GM21723 (cell line): ENCODE data around the gene GNPDA2.
"Not testable (repeated sequence)": the region's sequence is repeated elsewhere in the genome, so short reads cannot be mapped to it uniquely, and the experiment has no call there.

Source experiments
- ATAC-seq: cut with Tn5 transposase; IDR thresholded peaks from one replicate; pipeline ENCODE4 v1.9.1; 2021; ENCODE audit warnings: mild to moderate bottlenecking, moderate library complexity; ENCODE audit not compliant: unreplicated experiment

Gene GNPDA2

DNA sequence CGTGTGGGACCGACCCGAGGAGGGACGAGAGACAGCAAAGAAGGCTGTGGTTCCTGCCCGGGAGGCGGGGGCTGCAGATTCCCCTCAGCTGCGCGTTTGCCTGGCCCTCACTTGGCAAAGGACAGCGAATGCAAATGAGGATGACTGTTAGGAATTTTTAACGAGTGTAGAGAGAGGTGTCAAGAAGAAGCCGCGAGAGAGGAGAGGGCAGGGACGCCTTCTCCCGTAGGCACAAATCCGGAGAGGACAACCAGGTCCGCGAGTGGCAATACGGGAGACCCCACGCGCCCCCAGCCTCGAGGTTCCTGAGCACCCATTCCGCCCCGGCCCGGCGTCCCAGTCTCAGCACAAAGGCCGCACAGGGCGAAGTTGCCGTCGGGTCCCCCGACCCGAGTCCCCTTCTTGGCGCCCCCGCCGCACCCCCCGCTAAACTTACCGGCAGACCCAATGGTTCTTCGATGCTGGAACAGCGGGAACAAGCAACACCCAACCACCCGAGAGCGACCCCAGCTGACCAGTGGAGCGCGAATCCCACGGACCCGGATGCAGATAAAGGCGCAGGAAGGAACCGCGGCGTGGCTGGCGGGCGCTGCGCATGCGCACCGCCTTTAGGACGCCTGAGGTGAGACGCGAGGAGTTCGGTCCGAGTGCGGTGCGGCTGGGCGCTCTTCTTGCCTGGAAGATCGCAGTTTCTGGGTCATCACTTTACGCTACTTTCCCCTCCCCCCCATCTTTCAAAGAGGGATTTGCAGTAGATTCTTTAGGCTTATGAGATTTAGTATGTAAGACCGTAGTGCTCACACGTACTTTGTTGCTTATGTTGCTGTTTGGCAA lies at the start of gene GNPDA2:
Gene GNPDA2 (minus strand): TSS at position 519 of the 834 bp plus-strand sequence. CDS start 4,349 bp downstream, outside the sequence.
- ATAC-seq: peak; percentile 90

DNA sequence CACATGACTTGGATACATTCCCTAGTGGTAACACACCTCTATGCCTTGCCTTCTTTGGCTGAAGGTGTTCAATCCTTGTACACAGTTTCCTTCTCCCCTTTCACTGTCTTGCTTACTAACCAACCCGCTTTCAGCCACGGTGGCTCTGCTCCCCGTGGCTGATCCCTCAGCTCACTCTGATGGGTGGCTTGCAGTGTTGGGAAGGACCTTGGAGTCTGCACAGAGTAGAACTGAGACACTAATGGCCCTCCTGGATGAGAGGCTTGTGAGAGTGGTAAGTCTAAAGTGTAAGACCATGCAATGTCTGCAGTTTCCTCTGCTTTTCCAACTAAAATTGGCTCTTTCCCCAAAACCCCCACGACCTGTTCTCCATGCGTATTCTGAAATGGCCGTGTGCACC lies 46.0 kb upstream of the GNPDA2 start:
- no peak for ATAC-seq

DNA sequence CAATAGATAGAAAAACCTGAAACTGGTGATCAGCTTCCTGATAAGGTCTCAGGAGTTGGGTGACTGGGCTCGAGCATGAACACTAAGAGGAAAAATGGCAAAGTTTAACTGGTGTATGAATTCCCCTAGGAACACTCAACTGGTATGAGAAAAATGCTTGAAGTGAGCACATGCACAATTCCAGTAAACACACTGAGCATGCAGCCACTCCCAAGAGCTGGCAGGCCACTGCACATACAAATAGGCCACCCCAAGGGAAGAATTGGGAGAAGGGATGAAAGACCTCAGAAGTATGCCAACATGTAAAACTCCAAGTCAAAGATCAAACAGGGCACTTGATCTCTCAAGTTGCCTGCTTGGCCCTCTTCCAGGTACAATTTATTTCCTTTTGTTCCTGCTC lies 45.4 kb upstream of the GNPDA2 start:
- ATAC-seq: no peak

DNA sequence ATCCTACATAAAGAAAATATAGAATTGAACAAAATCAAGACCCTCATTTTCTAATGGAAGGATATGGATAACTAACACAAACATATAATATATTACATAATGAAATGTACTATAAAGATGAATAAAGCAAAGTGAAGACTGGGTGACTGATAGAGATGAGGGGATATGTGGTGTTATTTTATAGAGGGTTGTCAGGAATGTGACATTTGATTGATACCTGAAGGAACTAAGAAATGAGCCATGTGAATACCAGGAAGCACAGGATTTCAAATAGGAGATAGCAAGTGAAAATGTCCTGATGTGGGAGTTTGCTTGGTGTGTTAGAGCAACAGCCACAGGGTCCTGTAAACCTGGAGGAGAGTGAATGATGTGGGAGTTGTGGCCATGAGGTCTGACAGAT lies 40.1 kb upstream of the GNPDA2 start:
- ATAC-seq: no peak

DNA sequence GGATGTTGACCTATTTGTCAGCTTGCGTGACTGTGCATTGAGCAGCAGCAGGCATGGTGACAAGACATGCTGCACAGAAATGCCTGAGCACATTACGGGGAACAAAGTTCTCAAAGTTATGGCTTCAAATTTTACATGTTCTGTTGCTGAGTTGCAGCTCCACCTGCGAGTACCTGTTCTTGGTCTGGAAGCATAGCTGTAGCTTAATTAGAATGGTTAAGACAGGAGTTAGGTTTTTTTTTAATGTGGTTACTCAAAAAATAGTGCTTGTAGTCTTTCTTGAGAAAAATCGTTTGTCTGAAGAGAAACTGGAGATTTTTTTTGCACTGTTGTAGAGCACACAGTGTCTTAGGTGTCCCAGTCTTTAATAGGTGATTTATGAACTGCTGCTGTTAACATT lies 38.8 kb upstream of the GNPDA2 start:
- ATAC-seq: no peak

DNA sequence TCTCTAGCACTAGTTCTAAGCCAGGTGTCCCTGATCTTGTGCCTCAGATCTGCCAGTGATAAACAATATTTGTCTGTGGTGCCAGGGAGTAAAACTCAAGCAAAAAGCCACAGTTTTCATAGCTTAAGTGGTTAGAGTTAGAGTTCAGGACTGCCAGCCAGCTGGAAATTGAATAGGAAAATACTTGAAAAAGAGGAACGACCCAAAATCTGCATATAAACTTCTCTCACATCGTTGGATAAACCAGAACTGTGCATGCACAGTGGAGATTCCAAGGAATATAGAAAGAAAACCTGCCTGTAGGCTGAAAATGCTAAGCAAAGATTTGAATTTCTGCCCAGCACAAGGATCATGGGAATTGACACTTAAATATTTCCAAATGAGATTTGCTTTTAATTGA lies 35.0 kb upstream of the GNPDA2 start:
- no peak for ATAC-seq

DNA sequence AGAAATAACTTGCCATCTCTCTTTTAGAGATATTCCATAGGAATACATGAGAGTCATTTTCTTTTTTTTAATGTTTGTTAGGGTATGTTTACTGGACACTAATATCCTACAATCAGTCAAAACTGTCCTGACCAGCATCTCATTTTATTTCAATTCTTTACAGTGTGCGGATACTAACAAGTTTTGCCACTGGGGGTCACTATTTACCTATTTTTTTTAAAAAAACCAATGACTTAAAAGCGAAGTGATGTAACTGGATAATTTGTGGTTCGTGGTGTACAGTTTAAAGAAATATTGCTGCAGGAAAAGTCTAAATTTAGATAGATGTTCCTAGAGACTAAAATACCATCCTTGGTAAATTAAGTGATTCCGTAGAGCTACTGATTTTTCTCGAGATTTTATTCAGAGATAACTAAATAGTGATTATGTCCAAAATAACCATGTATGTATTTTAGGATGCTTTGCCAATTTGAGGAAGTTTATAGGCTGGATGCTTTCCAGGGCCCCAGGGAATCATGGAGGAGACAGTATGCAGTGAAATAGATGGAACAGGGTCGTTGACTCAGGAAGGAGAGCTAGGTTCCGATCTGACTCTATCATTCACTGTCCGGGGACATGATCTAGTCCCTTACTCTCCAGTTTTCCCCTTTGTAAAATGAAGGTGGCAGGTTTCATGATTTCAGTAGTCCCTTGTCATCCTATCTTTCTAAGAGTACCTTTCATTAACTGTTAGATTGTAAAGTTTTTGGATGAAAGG lies 34.0 kb upstream of the GNPDA2 start:
- peak; percentile 86 for ATAC-seq

DNA sequence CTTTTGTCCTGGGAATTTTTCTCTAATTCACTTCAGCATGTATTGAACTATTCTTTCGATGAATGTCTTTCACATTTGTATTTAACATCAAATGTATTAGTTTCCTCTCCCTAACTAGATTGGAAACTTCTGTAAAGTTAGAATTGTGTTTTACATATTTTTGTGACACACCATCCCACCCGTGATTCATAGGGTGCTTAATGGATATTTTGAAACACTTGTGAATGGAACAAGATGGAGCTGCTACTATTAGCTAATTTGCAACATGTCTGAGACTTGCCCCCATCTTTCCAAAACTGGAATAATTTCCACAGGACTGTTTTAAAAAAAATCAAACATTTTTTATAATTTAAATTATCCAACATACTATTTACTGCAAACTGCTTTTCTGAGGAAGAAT lies 30.2 kb upstream of the GNPDA2 start:
- no peak for ATAC-seq

DNA sequence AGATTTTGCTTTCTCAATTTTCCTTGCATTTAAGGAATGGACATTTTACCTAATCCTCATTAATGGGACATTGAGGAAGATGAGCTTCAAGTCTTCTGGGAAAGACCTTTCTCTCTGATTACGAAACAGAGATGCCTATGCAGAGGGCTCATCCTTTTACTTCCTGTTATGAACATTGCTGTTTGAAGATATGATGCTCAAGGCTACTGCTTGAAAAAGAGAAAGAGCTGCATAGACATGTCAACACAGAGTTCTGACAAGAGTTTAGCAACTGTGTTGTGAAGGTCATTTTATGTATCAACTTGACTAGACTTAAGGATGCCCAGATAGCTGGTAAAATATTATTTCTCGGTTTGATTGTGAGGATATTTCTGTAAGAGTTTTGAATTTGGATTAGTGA lies 13.8 kb upstream of the GNPDA2 start:
- ATAC-seq: no peak

DNA sequence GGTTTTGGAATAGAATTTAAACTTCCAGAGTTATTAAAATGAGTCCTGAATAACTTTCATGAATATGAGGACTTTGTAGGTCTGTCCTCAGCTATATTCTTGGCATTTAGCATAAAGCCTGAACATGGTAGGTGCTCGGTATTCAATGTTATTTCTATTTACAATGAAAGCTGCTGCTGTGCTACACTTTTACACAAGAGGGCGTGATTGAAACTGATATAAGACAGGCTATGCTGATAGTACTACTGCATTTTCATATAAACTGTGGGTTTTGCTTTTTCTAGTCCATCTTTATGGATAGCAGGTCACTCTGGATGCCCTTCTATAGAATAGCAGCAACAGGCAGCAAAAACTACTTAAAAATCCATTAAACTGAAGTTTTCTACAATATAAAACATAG lies 12.3 kb upstream of the GNPDA2 start:
- ATAC-seq: no peak

DNA sequence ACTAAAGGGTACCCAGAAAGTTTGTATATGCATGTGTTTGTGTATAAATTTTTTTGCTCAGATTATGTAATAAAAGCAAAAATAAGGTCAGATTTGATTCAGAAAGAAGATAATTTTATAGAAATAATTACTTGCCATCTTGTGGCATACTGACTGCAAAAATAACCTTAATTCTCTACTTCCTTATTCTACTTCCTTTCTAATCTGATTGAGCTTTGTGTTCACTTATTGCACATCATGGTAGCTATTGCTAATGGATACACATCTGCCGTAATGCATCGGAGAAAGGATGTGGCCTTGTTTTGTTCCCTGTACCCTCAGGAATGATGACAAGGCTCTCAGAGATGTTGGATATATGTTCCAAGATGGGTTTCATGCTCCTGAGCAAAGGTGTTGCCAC lies 10.5 kb upstream of the GNPDA2 start:
- ATAC-seq: no peak

DNA sequence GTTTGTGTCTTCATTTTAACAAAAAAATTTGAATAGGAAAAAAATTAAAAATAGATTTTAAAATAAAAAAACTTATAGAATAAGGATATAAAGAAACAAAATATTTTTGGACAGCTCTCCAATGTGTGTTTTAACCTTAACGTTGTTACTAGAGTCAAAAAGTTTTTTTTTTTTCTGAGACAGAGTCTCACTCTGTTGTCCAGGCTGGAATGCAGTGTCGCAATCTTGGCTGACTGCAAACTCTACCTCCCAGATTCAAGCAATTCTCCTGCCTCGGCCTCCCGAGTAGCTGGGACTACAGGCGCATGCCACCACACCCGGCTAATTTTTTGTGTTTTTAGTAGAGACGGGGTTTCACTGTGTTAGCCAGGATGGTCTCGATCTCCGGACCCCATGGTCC lies 2.3 kb upstream of the GNPDA2 start:
- not testable (repeated sequence) for ATAC-seq

DNA sequence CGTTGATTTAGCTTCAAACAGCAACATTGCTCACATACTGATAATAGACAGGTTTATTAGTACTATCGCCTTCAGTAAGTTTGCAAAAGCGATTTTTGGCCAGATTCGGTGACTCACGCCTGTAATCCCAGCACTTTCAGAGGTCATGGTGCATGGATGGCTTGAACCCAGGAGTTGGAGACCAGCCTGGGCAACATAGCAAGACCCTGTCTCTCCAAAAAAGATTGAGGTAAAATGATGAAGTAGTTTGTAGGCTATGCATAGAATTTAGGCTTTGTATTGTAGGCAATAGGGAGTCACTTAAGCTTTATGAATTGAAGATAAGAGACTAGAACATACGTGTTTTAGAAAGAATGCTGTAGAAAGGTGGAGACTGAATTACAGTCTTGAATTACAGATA lies 1.1 kb upstream of the GNPDA2 start:
- ATAC-seq: no peak

DNA sequence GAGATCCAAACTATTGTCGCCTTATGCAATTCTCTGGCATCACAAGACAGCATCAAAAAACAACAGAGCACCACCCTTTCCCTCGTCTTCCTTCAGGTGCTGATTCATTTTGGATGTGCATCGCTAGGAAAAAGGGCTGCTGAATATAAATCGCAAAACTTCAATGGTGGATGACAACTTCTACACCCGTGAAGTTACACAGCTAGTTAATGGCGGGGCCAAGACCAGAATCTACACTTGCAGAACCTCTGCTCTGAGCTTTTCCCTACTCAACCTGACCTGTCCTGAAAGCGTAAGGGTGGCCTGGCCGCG lies 674 bp downstream of the GNPDA2 start:
- ATAC-seq: no peak

DNA sequence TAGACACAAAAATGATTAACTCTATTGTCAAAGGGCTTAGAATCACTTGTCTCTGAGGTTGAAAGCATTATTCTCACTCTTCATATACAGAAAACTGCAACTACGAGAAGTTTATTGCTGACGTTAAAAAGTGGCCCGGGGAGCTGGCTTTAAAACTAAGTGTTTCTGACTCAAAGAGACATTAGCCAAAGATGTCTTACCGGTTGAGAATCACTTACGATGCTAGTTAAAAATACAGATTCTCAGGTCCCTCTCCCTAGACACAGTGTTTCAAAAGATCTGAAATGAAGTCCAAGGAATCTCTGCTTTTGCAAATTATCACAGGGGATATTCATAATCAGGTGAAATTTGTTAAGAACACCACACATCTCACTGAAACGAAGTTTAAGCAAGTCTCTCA lies 1.2 kb downstream of the GNPDA2 start:
- ATAC-seq: no peak

DNA sequence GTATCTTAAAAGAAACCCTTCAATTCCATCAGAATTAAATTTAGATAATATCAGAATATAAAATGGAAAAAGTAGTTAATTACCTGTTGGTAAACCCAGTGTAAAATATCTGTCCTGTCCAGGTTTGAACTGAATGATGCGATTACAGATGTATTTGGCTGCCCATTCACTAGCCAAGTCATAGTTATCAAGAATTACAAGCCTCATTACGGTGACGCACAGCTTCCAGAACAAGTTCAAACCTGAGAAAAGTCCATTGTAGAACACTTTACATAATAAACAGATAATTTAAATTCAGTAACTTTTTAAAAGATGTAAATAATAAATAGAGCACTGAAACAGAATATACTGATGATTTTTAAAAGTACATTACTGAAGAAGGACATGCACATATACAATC lies 4.4 kb downstream of the GNPDA2 start:
- ATAC-seq: no peak

DNA sequence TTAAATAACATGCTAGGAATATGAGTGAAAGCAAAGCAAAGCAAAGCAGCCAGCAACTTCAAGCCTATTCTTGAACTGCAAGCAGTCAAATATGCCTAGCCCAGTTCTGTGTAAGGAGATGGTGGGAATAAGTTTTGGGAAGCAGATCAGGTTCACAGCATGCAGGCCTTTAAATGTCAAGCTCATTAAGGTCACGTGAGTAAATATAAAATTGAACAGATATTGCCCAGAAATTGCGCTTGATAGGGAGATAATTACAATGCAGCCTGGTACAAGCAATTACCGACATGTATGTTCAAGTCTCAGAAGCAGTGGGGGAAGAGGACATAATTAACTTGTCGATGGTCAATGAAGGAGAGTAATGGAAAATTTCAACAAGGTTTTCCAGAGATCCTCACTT lies 6.0 kb downstream of the GNPDA2 start:
- ATAC-seq: no peak

DNA sequence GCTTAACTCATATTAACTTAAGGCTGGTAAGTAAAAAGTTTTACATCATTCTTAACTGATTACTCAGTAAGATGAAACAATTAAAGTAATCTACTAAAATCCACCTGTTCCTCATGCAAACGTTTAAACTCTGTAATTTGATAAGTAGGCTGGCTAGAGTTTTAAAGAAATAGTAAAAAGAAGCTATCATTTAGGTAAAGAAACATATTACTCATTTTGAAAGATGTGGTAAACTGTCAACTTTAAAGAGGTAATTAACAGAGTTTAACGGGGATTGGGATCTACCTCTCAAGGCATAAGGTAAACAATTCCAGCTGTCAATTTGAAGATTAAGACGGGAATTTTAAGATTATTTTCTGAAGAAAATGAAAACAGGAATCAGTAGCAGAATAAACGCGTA lies 9.8 kb downstream of the GNPDA2 start:
- no peak for ATAC-seq

DNA sequence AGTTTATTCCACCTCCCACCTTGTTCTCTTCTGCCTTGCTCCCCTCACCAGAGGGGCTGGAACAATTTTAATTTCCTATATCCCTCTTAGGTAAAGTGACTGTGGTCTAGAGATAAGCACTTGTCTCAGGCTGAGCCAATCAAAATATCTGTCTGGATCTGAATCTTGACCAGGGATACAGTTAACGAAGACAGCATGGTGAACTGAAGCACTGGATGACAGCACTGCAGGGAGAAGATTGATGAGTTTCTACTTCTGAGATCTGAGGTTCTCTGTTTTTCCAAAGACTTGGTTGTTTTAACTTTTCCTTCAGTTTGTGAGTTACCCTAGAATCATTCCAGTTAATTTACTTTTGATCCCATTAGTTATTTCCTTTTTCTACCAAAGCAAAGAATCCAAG lies 13.2 kb downstream of the GNPDA2 start:
- ATAC-seq: no peak

DNA sequence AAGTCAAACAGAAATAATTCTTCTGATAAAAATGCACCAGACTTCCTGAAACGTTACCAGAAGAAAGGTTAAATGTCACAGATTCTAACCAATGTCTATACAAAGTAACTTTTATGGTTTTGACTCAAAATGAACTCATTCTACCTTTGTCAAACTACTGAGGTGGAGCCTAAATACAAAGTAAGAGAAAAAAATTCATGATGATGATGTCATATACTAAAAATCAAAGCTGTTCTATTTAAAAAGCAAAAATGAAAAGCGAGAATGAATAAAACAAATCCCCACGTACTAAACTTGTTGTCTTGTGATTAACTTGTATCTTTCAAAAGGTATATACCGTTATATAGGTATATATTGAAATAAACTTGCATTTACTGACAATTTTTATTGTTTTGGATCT lies 21.7 kb downstream of the GNPDA2 start:
- ATAC-seq: no peak

DNA sequence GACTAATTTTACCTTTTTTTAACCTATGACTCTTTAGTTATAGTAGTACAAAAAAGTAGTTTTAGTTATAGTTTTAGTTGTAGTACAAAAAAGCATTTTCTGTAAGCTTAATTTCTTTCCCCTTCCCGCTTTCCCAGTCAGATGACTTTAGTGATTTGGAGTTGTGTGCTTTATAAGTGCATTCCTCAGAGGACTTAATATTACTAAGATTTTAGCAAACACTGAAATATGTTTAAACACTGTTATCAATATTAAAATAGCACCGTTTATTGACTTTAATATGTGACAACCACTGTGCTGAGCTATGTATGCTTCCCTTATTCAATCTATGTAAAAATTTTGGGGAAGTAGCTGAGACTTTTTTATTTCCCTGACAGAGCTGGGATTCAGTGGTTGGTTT lies 25.3 kb downstream of the GNPDA2 start:
- ATAC-seq: no peak

DNA sequence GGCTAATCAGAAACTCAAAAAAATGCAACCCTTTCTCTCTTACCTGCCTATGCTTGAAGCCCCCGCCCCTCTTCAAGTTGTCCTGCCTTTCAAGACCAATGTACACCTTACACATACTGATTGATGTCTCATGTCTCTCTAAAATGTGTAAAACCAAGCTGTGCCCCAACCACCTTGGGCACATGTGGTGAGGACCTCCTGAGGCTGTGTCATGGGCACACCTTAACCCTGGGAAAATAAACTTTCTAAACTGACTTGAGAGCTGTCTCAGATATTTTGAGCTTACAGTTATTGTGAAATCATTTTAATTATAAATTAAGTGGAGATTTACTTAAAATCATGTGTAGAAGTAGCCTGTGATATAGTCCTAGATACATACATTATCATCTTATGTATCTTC lies 25.9 kb downstream of the GNPDA2 start:
- ATAC-seq: no peak

DNA sequence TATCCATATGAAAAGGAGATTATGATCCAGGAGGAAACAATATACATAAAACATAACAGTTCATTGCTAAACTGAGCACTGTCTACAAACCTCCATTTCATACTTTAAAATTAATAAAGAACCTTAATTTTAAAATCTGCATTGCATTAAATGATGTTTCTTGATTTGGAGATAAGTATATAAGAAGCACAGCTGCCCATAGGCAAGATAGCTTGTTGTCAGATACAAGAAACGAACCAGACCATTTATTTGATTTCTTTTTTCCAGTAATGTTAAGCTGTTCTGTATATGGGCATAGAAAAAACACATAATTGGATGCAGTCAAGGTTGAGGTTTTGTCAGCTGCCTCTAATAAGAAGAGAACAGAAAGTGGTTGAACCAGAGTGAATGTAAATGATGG lies 41.7 kb downstream of the GNPDA2 start:
- ATAC-seq: no peak
